GM19238 (cell line): ENCODE measurements around the gene TBC1D12.
A peak's percentile ranks its signal among the peaks of the same experiment; 100 is the strongest.
"Not testable (repeated sequence)": the region's sequence is repeated elsewhere in the genome, so short reads cannot be mapped to it uniquely, and the experiment has no call there.

ENCODE experiments used
- DNase-seq: peaks from one replicate; pipeline ENCODE4 v3.0.0; 2011; ENCODE audit warnings: low spot score; ENCODE audit not compliant: insufficient read length

The TBC1D12 gene

DNA sequence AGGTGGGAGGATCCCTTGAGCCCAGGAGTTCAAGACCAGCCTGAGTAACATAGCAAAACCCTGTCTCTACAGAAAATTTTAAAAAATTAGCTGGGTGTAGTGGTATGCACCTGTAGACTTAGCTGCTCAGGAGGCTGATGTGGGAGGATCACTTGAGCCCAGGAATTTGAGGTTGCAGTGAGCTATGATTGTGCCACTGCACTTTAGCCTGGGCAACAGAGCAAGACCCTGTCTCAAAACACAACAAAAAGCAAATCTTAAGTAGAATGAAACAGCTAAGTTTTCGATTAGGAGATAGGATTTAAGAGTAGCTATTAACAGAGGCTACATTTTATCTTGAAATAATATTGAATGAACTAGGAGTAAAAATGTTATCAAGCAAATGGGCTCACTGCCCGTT, 139.9 kb downstream of the TBC1D12 start:
- not testable (repeated sequence) for DNase-seq

DNA sequence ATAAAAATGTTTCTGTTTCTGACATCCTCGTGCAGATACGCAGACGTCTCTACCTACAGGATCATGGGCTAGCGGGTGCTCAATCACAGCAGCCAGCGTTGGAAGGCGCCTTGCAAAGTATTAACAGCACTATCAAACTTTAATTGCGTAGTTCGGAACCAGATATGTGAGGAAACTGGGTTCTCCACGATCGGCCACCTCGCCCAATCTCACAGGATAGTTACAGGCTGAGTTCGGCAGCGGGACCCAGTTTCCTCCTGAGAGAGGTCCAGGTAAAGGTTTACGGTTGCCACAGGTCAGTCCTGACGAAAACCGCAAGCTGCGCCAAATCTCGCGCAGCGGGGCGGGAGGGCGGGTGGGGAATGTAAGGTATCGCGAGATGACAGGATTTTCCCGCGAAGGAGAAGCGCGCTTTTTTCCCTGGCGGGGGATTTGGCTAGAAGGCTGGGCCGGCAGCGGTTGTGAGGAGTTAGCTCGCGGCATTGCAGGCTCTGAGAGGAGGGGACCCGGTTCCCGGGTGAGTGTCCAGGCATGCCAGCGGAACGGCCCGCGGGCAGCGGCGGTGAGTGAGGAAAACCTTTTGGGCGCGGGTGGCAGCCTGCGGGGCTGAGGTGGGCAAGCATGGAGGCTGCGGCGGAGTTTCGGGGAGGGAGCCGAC, 143.2 kb downstream of the TBC1D12 start, which contains the start of gene HELLS:
Gene HELLS (plus strand): TSS at position 398 of the 658 bp plus-strand sequence. CDS start 134 bp downstream, at position 532.
- peak; percentile 65 for DNase-seq

GRCh38 chr10:94546049-94546900, 143.9 kb downstream of the TBC1D12 start:
- DNase-seq: peak; percentile 6

DNA sequence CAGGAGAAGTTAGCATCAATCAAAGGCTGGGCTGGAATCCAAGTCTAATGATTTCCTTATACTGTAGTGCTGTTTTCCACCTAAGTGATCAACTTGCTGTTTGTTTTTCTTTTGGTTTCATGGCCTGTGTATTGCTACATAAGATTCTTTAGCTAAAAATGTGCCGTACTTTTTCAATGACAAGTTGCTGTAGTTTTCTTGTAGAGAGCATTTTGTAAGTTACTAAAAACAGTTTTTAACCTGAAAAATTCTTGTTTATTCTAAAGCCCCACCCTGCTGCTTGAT, 144.5 kb downstream of the TBC1D12 start:
- no peak for DNase-seq

DNA sequence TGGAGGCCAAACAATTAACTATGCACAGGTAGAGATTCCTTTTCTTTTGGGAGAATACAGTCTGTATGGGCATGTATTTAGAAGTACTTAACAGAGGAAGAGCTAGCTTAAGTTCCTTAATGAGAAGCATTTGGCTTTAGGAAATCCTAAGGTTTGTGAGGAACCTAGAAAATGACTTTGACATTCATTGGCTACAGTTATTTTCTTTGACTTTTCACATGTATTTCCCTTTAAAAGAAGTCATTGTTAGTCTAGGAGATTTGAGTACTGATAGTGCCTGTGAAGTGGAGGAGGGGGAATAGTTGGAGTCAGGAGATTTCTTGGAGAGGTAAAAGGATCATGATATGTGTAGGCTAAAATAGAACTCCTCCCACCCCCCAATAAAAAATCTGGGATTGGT, 146.9 kb downstream of the TBC1D12 start:
- no peak for DNase-seq

DNA sequence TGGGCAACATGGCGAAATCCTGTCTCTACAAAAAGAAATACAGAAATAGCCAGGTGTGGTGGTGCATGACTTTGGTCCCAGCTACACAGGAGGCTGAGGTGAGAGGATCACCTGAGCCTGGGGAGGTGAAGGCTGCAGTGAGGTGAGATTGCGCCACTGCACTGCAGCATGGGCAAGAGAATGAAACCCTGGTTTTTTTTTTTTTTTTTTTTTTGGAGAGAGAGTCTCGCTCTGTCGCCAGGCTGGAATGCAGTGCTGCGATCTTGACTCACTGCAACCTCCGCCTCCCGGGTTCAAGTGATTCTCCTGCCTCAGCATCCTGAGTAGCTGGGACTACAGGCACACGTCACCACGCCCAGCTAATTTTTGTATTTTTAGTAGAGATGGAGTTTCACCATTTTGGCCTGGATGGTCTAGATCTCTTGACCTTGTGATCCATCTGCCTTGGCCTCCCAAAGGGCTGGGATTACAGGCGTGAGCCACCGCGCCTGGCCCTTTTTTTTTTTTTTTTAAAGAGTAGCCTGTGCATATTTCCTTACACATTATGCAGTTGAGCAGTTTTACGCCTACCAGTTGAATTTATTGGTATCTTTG, 165.5 kb downstream of the TBC1D12 start:
- DNase-seq: not testable (repeated sequence)

GRCh38 chr10:94571081-94571480, 168.7 kb downstream of the TBC1D12 start:
- no peak for DNase-seq

DNA sequence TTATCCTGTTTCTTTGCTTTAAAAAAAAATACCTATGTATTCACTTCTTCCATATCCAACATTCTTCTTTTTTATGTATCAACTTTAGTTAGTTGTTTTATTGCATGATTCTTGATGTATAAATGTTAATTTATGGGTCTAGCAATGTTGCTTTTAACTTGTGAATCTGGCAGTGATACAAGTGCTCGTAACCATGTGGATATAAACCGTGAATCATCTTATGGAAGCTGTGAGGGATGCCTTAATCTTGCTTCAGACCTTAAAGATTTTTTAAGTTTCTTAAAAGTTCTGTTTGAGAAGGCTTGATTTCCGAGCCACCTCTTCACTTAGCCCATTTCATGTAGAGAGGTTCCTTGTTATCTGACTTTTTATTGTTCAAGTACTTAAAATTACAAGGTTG, 169.2 kb downstream of the TBC1D12 start:
- DNase-seq: no peak

- DNase-seq: no peak
These were observed 176.4 kb downstream of the TBC1D12 start for GRCh38 chr10:94578790-94579189.

DNA sequence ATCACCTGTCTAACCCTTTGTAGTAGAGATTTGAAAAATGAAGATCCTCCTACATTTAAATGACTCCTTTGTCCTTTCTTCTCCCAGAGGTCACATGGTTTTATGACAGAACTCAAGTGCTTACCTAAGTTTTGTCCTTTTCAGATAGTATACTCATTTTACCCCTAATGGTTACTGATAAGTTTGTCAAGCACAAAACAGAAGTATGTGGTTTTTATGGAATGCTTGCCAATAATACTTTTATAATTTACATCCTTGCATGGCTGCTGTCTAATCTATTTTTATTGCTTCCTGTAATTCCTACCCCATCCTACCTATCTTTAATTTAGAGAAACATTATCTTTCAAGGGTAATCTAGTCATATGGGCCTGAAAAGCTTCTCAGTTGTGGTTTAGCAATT, 180.8 kb downstream of the TBC1D12 start:
- DNase-seq: no peak
